PC-9 (cell line): ENCODE data around the gene MEGF8. TPM values are rescaled to one million over a fixed set of nuclear protein-coding genes. Genes with fewer than 3 reads are reported as not detected.
A peak's percentile ranks its signal among the peaks of the same experiment; 100 is the strongest.

ENCODE experiments used
- BruUV-seq: library from RNA; stranded (reverse); fragments of 400-500 nt; replicated peaks from 2 replicates; lab custom pipeline; 2021; lab: Mats Ljungman, UMichigan
- CTCF ChIA-PET: fragments of 300-600 bp; sonication (Branson Sonifier 250); formaldehyde crosslinking; loops from one replicate; lab custom pipeline; 2022; ENCODE audit warnings: antibody characterized with exemption; lab: Charles Lee
- POLR2A ChIA-PET: fragments of 300-600 bp; sonication (Branson Sonifier 250); formaldehyde crosslinking; loops from one replicate; lab custom pipeline; 2022; ENCODE audit warnings: antibody characterized with exemption; ENCODE audit not compliant: unreplicated experiment; lab: Charles Lee
- DNase-seq, 2 experiments: peaks; one replicate each; pipeline versions ENCODE4 v3.0.0 to v3.0.0-alpha.2; 2015 to 2022; ENCODE audit warnings: mixed read lengths in 1 of 2
- H2AFZ ChIP-seq: fragments of 200-600 bp; sonication (generic); 2 replicates; pipeline ENCODE4 v1.8.1; 2017; ENCODE audit warnings: antibody characterized with exemption
- H3F3A ChIP-seq: fragments of 200-600 bp; sonication (generic); 2 replicates; pipeline ENCODE4 v1.8.1; 2017; ENCODE audit warnings: antibody characterized with exemption, mild to moderate bottlenecking, low read depth; ENCODE audit not compliant: insufficient read depth
- H3K27ac ChIP-seq: fragments of 200-600 bp; sonication (generic); 2 replicates; pipeline ENCODE4 v1.6.1; 2016; ENCODE audit warnings: mixed run types
- H3K27me3 ChIP-seq: fragments of 200-600 bp; sonication (generic); 2 replicates; pipeline ENCODE4 v1.6.1; 2016; ENCODE audit warnings: low read depth, mixed run types; ENCODE audit not compliant: insufficient read depth
- H3K36me3 ChIP-seq: fragments of 200-600 bp; sonication (generic); 2 replicates; pipeline ENCODE4 v1.6.1; 2016; ENCODE audit warnings: low read depth, mixed run types
- H3K4me1 ChIP-seq: fragments of 200-600 bp; sonication (generic); replicated peaks from 2 replicates; pipeline ENCODE4 v1.6.1; 2016; ENCODE audit warnings: mixed run types; ENCODE audit not compliant: insufficient read depth
- H3K4me2 ChIP-seq: fragments of 200-600 bp; sonication (generic); 2 replicates; pipeline ENCODE4 v1.6.1; 2017; ENCODE audit warnings: mixed run types
- H3K4me3 ChIP-seq: fragments of 200-600 bp; sonication (generic); 2 replicates; pipeline ENCODE4 v1.6.1; 2016; ENCODE audit warnings: mixed run types
- H3K79me2 ChIP-seq: fragments of 200-600 bp; sonication (generic); 2 replicates; pipeline ENCODE4 v1.6.1; 2017; ENCODE audit warnings: low read depth, mixed run types
- H3K9me2 ChIP-seq: fragments of 200-600 bp; sonication (generic); 2 replicates; pipeline ENCODE4 v1.8.1; 2017; ENCODE audit warnings: mild to moderate bottlenecking; ENCODE audit not compliant: insufficient read depth
- H3K9me3 ChIP-seq: fragments of 200-600 bp; sonication (generic); 2 replicates; pipeline ENCODE4 v1.8.1; 2016; ENCODE audit warnings: low read depth; ENCODE audit not compliant: insufficient read depth
- H4K20me1 ChIP-seq: fragments of 200-600 bp; sonication (generic); 2 replicates; pipeline ENCODE4 v1.8.1; 2017; ENCODE audit not compliant: insufficient read depth
- CTCF ChIP-seq: fragments of 200-600 bp; sonication (generic); conservative IDR thresholded peaks from 2 replicates; pipeline ENCODE4 v1.6.1; 2017; ENCODE audit warnings: mixed run types, antibody characterized with exemption, mild to moderate bottlenecking, moderate library complexity
- EZH2 ChIP-seq: fragments of 200-600 bp; sonication (generic); IDR thresholded peaks from 2 replicates; pipeline ENCODE4 v1.8.0; 2017; ENCODE audit warnings: antibody characterized with exemption, low read depth
- intact Hi-C: fragments of 100-400 bp; cut with micrococcal nuclease; formaldehyde crosslinking; loops from one replicate; pipeline ENCODE4 v1.10.0; 2022; ENCODE audit not compliant: unreplicated experiment
- total RNA-seq: library from RNA; stranded (reverse); gene quantifications from 2 replicates; pipeline ENCODE4 v1.2.3, GENCODE V29; 2021

MEGF8 gene
- total RNA-seq, 1 experiment from 2014 or later, result 40.6 TPM

GRCh38 chr19:42281146-42281826, 44.1 kb upstream of the MEGF8 start:
- BruUV-seq, result no TSS peak
- Histone ChIP-seq H3K79me2 (peaks cover 14% of the 10 kb centered on the region; the same call in 1 of the 2 replicates), H2AFZ (no peak overlapping the region), H3F3A (peaks cover 41% of the 10 kb centered on the region; the same call in 1 of the 2 replicates), H3K36me3 (no peaks in the 10 kb centered on the region; the same call in 1 of the 2 replicates), H4K20me1 (peaks cover 15% of the 10 kb centered on the region; the same call in 1 of the 2 replicates), H3K4me1 (peaks cover 42% of the 10 kb centered on the region), H3K9me2 (no peaks in the 10 kb centered on the region), H3K4me2 (peak overlapping the region; percentile 46), H3K27ac (no peak overlapping the region), H3K4me3 (no peak overlapping the region), H3K9me3 (no peaks in the 10 kb centered on the region), H3K27me3 (no peaks in the 10 kb centered on the region)
- ChIA-PET POLR2A (interaction anchor here (0.6 to 1.7 kb wide), 5 partner anchors 34 to 246 kb away, joined by 4 to 16 read pairs (median 9); no protein-coding TSS in a partner anchor), CTCF (interaction anchor here (0.7 kb wide), 2 partner anchors 8 to 36 kb away, joined by 5 read pairs; no protein-coding TSS in a partner anchor)
- intact Hi-C loops, result loop anchor here (5.0 kb wide), 1 partner anchor 64 kb away; the partner anchor contains the start of gene DEDD2
- no peak for TF ChIP-seq CTCF
- no peak for TF ChIP-seq EZH2
- DNase-seq, result peak in 1 of 2 experiments; percentile 46

- DNase-seq, result peak in 1 of 2 experiments; percentile 37
- peak overlapping the region; percentile 46 for H3K4me2 ChIP-seq
- no peaks in the 10 kb centered on the region for H3K27me3 ChIP-seq
- H4K20me1 ChIP-seq, result peaks cover 15% of the 10 kb centered on the region; the same call in 1 of the 2 replicates
- H3K27ac ChIP-seq, result no peak overlapping the region
- intact Hi-C loops, result loop anchor here (5.0 kb wide), 1 partner anchor 65 kb away; the partner anchor contains the start of gene DEDD2
- peaks cover 42% of the 10 kb centered on the region for H3K4me1 ChIP-seq
- H3K9me2 ChIP-seq, result no peaks in the 10 kb centered on the region
- TF ChIP-seq EZH2 (no peak), CTCF (no peak)
- peaks cover 41% of the 10 kb centered on the region; the same call in 1 of the 2 replicates for H3F3A ChIP-seq
- H3K79me2 ChIP-seq, result peaks cover 14% of the 10 kb centered on the region; the same call in 1 of the 2 replicates
- no peak overlapping the region for H3K4me3 ChIP-seq
- no peak overlapping the region for H2AFZ ChIP-seq
- ChIA-PET POLR2A (interaction anchor here (0.6 to 1.7 kb wide), 5 partner anchors 35 to 247 kb away, joined by 4 to 16 read pairs (median 9); no protein-coding TSS in a partner anchor), CTCF (interaction anchor here (0.6 to 0.7 kb wide), 4 partner anchors 8 to 75 kb away, joined by 3 to 10 read pairs (median 5); no protein-coding TSS in a partner anchor)
- no peaks in the 10 kb centered on the region for H3K36me3 ChIP-seq
- BruUV-seq, result no TSS peak
- H3K9me3 ChIP-seq, result no peaks in the 10 kb centered on the region
Measured at GRCh38 chr19:42281827-42282762, 43.3 kb upstream of the MEGF8 start.
